ENCODE data around the gene HLX. TPM values are rescaled to one million over a fixed set of nuclear protein-coding genes. Genes with fewer than 3 reads are reported as not detected.

HLX gene
- total RNA-seq, 2 experiments from 2014 or later: 0.27 to 0.39 TPM

DNA sequence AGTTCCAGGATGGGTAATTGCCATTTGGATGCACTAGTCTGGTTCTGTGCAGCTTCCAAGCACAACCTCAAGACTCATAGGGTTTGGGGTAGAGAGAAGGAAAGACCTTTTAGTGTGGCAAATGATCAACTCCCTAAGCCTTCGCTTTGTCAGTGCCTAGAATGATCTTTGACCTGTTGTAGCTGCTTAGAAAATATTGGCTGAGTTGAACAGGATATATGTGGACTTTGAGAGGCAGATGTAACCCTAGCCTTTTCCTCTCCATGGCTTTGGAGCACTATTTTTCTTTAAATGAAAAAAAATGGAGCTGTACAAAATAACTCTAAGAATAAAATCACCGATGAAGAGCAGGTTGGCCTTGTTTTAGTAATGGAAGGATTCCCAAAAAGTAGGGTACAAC, 41.7 kb downstream of the HLX start:
- Histone ChIP-seq H3K4me3 (ENCODE audit: low read length) (no peak overlapping the region), H3K4me1 (ENCODE audit: insufficient read depth, low read length) (no peaks in the 10 kb centered on the region), H3K9me3 (ENCODE audit: control insufficient read depth in 1 of 2, insufficient read depth in 1 of 2, low read length in 2 of 2) (no peaks in the 10 kb centered on the region), H3K27ac (ENCODE audit: low read depth in 1 of 2, low read length in 2 of 2) (no peak overlapping the region), H3K36me3 (ENCODE audit: insufficient read depth, low read length) (no peaks in the 10 kb centered on the region), H3K27me3 (ENCODE audit: control insufficient read depth in 1 of 2, insufficient read depth in 2 of 2, low read length in 2 of 2) (no peaks in the 10 kb centered on the region)
- Mint-ChIP-seq H3K27ac (no peak overlapping the region), H3K4me1 (ENCODE audit: low read depth) (no peaks in the 10 kb centered on the region), H3K36me3 (ENCODE audit: low read depth) (no peaks in the 10 kb centered on the region), H3K27me3 (peaks cover 3% of the 10 kb centered on the region), H3K4me3 (no peak overlapping the region), H3K9me3 (no peaks in the 10 kb centered on the region)
- intact Hi-C loops (cut with DNase I, micrococcal nuclease): no loop called here
- ChIA-PET CTCF (no interaction called here), POLR2A (no interaction called here)
- DNase-seq (no peak), ATAC-seq (ENCODE audit: poor library complexity) (no peak)
- TF ChIP-seq, protein P1, sequence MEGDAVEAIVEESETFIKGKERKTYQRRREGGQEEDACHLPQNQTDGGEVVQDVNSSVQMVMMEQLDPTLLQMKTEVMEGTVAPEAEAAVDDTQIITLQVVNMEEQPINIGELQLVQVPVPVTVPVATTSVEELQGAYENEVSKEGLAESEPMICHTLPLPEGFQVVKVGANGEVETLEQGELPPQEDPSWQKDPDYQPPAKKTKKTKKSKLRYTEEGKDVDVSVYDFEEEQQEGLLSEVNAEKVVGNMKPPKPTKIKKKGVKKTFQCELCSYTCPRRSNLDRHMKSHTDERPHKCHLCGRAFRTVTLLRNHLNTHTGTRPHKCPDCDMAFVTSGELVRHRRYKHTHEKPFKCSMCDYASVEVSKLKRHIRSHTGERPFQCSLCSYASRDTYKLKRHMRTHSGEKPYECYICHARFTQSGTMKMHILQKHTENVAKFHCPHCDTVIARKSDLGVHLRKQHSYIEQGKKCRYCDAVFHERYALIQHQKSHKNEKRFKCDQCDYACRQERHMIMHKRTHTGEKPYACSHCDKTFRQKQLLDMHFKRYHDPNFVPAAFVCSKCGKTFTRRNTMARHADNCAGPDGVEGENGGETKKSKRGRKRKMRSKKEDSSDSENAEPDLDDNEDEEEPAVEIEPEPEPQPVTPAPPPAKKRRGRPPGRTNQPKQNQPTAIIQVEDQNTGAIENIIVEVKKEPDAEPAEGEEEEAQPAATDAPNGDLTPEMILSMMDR (IDR thresholded peaks at IDR 0.05): no peak

GRCh38 chr1:220921498-220921897, 42.3 kb downstream of the HLX start:
- ChIA-PET CTCF (no interaction called here), POLR2A (no interaction called here)
- Mint-ChIP-seq H3K4me1 (ENCODE audit: low read depth) (no peaks in the 10 kb centered on the region), H3K4me3 (no peak overlapping the region), H3K36me3 (ENCODE audit: low read depth) (no peaks in the 10 kb centered on the region), H3K27ac (no peak overlapping the region), H3K9me3 (no peaks in the 10 kb centered on the region), H3K27me3 (no peaks in the 10 kb centered on the region)
- no peak for ATAC-seq (ENCODE audit: poor library complexity)
- no peaks in the 10 kb centered on the region for H3K36me3 ChIP-seq (ENCODE audit: insufficient read depth, low read length)
- no peak overlapping the region for H3K27ac ChIP-seq (ENCODE audit: low read depth in 1 of 2, low read length in 2 of 2)
- H3K4me1 ChIP-seq (ENCODE audit: insufficient read depth, low read length): no peaks in the 10 kb centered on the region
- intact Hi-C loops (cut with DNase I, micrococcal nuclease): no loop called here
- TF ChIP-seq, protein P1 (IDR thresholded peaks at IDR 0.05): no peak
- DNase-seq: no peak
- no peaks in the 10 kb centered on the region for H3K27me3 ChIP-seq (ENCODE audit: control insufficient read depth in 1 of 2, insufficient read depth in 2 of 2, low read length in 2 of 2)
- no peaks in the 10 kb centered on the region for H3K9me3 ChIP-seq (ENCODE audit: control insufficient read depth in 1 of 2, insufficient read depth in 1 of 2, low read length in 2 of 2)
- H3K4me3 ChIP-seq (ENCODE audit: low read length): no peak overlapping the region

GRCh38 chr1:220921971-220922635, 42.9 kb downstream of the HLX start:
- H3K36me3 Mint-ChIP-seq (ENCODE audit: low read depth): no peaks in the 10 kb centered on the region
- Histone ChIP-seq H3K4me1 (ENCODE audit: insufficient read depth, low read length) (no peaks in the 10 kb centered on the region), H3K36me3 (ENCODE audit: insufficient read depth, low read length) (no peaks in the 10 kb centered on the region), H3K4me3 (ENCODE audit: low read length) (no peak overlapping the region), H3K9me3 (ENCODE audit: control insufficient read depth in 1 of 2, insufficient read depth in 1 of 2, low read length in 2 of 2) (no peaks in the 10 kb centered on the region), H3K27ac (ENCODE audit: low read depth in 1 of 2, low read length in 2 of 2) (no peak overlapping the region), H3K27me3 (ENCODE audit: control insufficient read depth in 1 of 2, insufficient read depth in 2 of 2, low read length in 2 of 2) (peaks cover 0 to under 1% of the 10 kb centered on the region in 2 experiments)
- H3K27me3 Mint-ChIP-seq: no peaks in the 10 kb centered on the region
- ATAC-seq (ENCODE audit: poor library complexity): no peak
- ChIA-PET POLR2A (no interaction called here), CTCF (no interaction called here)
- DNase-seq: no peak
- TF ChIP-seq, protein P1 (IDR thresholded peaks at IDR 0.05): no peak
- H3K27ac Mint-ChIP-seq: no peak overlapping the region
- intact Hi-C loops (cut with DNase I, micrococcal nuclease): no loop called here
- no peaks in the 10 kb centered on the region for H3K9me3 Mint-ChIP-seq
- no peak overlapping the region for H3K4me3 Mint-ChIP-seq
- H3K4me1 Mint-ChIP-seq (ENCODE audit: low read depth): no peaks in the 10 kb centered on the region
